H1 (cell line): Measurements from ENCODE around the gene FGGY. TPM values are rescaled to one million over a fixed set of nuclear protein-coding genes. Genes with fewer than 3 reads are reported as not detected.

ENCODE experiments used
- CTCF ChIA-PET: fragments of 300-600 bp; sonication (Branson Sonifier 250); formaldehyde crosslinking; loops from one replicate; lab custom pipeline; 2021; ENCODE audit not compliant: partially characterized antibody; lab: Charles Lee
- POLR2A ChIA-PET: fragments of 300-600 bp; sonication (Branson Sonifier 250); formaldehyde crosslinking; loops from one replicate; lab custom pipeline; 2021; ENCODE audit warnings: inconsistent platforms; ENCODE audit not compliant: partially characterized antibody; lab: Charles Lee
- DNase-seq, 2 experiments: peaks; one replicate each; pipeline versions ENCODE4 v3.0.0 to v3.0.0-alpha.2; 2010 to 2022; ENCODE audit warnings: low spot score in 2 of 2, low read depth in 1 of 2, mixed read lengths in 1 of 2
- FAIRE-seq: peaks from 2 replicates; lab custom pipeline; 2011; peaks lifted over from hg19 to GRCh38; lab: Jason Lieb, UNC
- H2AFZ ChIP-seq: 2 replicates; pipeline ENCODE4 v1.8.1; 2012; ENCODE audit warnings: low read length, inconsistent platforms
- H2AK5ac ChIP-seq: 2 replicates; pipeline ENCODE4 v1.6.1; 2013; ENCODE audit warnings: low read depth, low read length
- H2BK120ac ChIP-seq: replicated peaks from 2 replicates; pipeline ENCODE3; 2013; ENCODE audit warnings: low read depth, low read length, inconsistent platforms
- H2BK12ac ChIP-seq: 2 replicates; pipeline ENCODE4 v1.6.1; 2013; ENCODE audit warnings: low read depth, low read length
- H2BK15ac ChIP-seq: 2 replicates; pipeline ENCODE4 v1.6.1; 2013; ENCODE audit warnings: low read length
- H2BK20ac ChIP-seq: 2 replicates; pipeline ENCODE4 v1.6.1; 2013; ENCODE audit warnings: low read length
- H2BK5ac ChIP-seq: 2 replicates; pipeline ENCODE4 v1.6.1; 2013; ENCODE audit warnings: low read depth, low read length
- H3K14ac ChIP-seq: 2 replicates; pipeline ENCODE4 v1.6.1; 2013; ENCODE audit warnings: inconsistent platforms; ENCODE audit not compliant: insufficient read length
- H3K18ac ChIP-seq: 2 replicates; pipeline ENCODE4 v1.6.1; 2013; ENCODE audit warnings: low read length; ENCODE audit errors: extremely low read depth
- H3K23ac ChIP-seq: 2 replicates; pipeline ENCODE4 v1.6.1; 2013; ENCODE audit warnings: inconsistent platforms; ENCODE audit not compliant: insufficient read length
- H3K23me2 ChIP-seq: 2 replicates; pipeline ENCODE4 v1.6.1; 2013; ENCODE audit warnings: low read depth, low read length
- H3K27ac ChIP-seq: 2 replicates; pipeline ENCODE4 v1.6.1; 2011; ENCODE audit warnings: low read depth, low read length, inconsistent platforms
- H3K27me3 ChIP-seq, 4 experiments: replicated peaks in 1 of 4; 1 replicate in 1 of 4; 2 replicates in 3 of 4; pipeline versions ENCODE4 v1.6.1 to v1.8.1; 2011 to 2013; ENCODE audit warnings: low read length in 3 of 4, mild to moderate bottlenecking in 3 of 4, inconsistent platforms in 2 of 4, mixed read lengths in 2 of 4, moderate library complexity in 1 of 4; ENCODE audit not compliant: control insufficient read depth in 3 of 4, insufficient read depth in 3 of 4; ENCODE audit errors: extremely low read depth in 1 of 4
- H3K36me3 ChIP-seq, 4 experiments: 2 replicates each; pipeline versions ENCODE4 v1.6.1 to v1.8.1; 2011 to 2013; ENCODE audit warnings: mild to moderate bottlenecking in 4 of 4, low read length in 3 of 4, moderate library complexity in 2 of 4, control low read depth in 1 of 4, inconsistent platforms in 1 of 4; ENCODE audit not compliant: insufficient read depth in 4 of 4, control insufficient read depth in 2 of 4
- H3K4ac ChIP-seq: replicated peaks from 2 replicates; pipeline ENCODE3; 2013; ENCODE audit warnings: low read length, low read depth, mixed read lengths, inconsistent platforms; ENCODE audit not compliant: insufficient read length
- H3K4me1 ChIP-seq, 4 experiments: replicated peaks in 1 of 4; 1 replicate in 1 of 4; 2 replicates in 3 of 4; pipeline versions ENCODE4 v1.6.1 to v1.8.1; 2011 to 2013; ENCODE audit warnings: low read length in 3 of 4, inconsistent platforms in 2 of 4, mixed read lengths in 1 of 4; ENCODE audit not compliant: insufficient read depth in 4 of 4, control insufficient read depth in 3 of 4
- H3K4me2 ChIP-seq, 2 experiments: 2 replicates each; pipeline versions ENCODE4 v1.6.1 to v1.8.1; 2011 to 2013; ENCODE audit warnings: low read depth in 2 of 2, low read length in 2 of 2, control low read depth in 1 of 2, inconsistent platforms in 1 of 2, mild to moderate bottlenecking in 1 of 2; ENCODE audit not compliant: insufficient read depth in 1 of 2
- H3K4me3 ChIP-seq, 4 experiments: fragments of 200-600, 300-600 bp in 1 of 4; sonication (generic), shearing (Covaris generic), sonication (Bioruptor Twin) in 1 of 4; 2 replicates each; pipeline versions ENCODE4 v1.5.1 to v1.8.1; 2011 to 2016; ENCODE audit warnings: low read length in 4 of 4, low read depth in 3 of 4, control low read depth in 2 of 4, inconsistent platforms in 2 of 4, mild to moderate bottlenecking in 2 of 4, mixed read lengths in 1 of 4, moderate library complexity in 1 of 4; ENCODE audit not compliant: insufficient read depth in 2 of 4; ENCODE audit errors: extremely low read depth in 1 of 4
- H3K56ac ChIP-seq: replicated peaks from 2 replicates; pipeline ENCODE3; 2013; ENCODE audit warnings: low read depth, mild to moderate bottlenecking, mixed read lengths, low read length, inconsistent platforms; ENCODE audit not compliant: insufficient read length
- H3K79me1 ChIP-seq: 2 replicates; pipeline ENCODE4 v1.6.1; 2013; ENCODE audit warnings: low read depth, low read length, control low read depth
- H3K79me2 ChIP-seq, 2 experiments: 2 replicates each; pipeline versions ENCODE4 v1.6.1 to v1.8.1; 2012 to 2013; ENCODE audit warnings: low read length in 2 of 2, mild to moderate bottlenecking in 2 of 2, inconsistent platforms in 1 of 2; ENCODE audit not compliant: insufficient read depth in 2 of 2, control insufficient read depth in 1 of 2
- H3K9ac ChIP-seq, 4 experiments: replicated peaks in 1 of 4; 1 replicate in 1 of 4; 2 replicates in 3 of 4; pipeline versions ENCODE4 v1.6.1 to v1.8.1; 2011 to 2013; ENCODE audit warnings: low read depth in 3 of 4, low read length in 3 of 4, control low read depth in 2 of 4, mild to moderate bottlenecking in 2 of 4, moderate library complexity in 2 of 4, inconsistent platforms in 1 of 4; ENCODE audit errors: extremely low read depth in 1 of 4
- H3K9me3 ChIP-seq, 2 experiments: 2 replicates each; pipeline versions ENCODE4 v1.6.1 to v1.8.1; 2012 to 2013; ENCODE audit warnings: mild to moderate bottlenecking in 2 of 2, moderate library complexity in 2 of 2, control low read depth in 1 of 2, inconsistent platforms in 1 of 2, low read depth in 1 of 2, low read length in 1 of 2, mixed read lengths in 1 of 2; ENCODE audit not compliant: insufficient read depth in 2 of 2
- H4K20me1 ChIP-seq, 2 experiments: replicated peaks in 1 of 2; 2 replicates each; pipeline versions ENCODE3 to v1.8.1; 2011 to 2013; ENCODE audit warnings: inconsistent platforms in 2 of 2, low read length in 2 of 2, mild to moderate bottlenecking in 1 of 2; ENCODE audit not compliant: insufficient read depth in 2 of 2, control insufficient read depth in 1 of 2
- H4K5ac ChIP-seq: 2 replicates; pipeline ENCODE4 v1.6.1; 2013; ENCODE audit warnings: low read length, low read depth, mixed read lengths, inconsistent platforms; ENCODE audit not compliant: insufficient read length
- H4K8ac ChIP-seq: 2 replicates; pipeline ENCODE4 v1.8.0; 2013; ENCODE audit warnings: mild to moderate bottlenecking, moderate library complexity, low read length, inconsistent platforms; ENCODE audit not compliant: insufficient read depth; ENCODE audit errors: extremely low read depth
- H4K91ac ChIP-seq: replicated peaks from 2 replicates; pipeline ENCODE3; 2013; ENCODE audit warnings: low read length, mixed read lengths, inconsistent platforms; ENCODE audit not compliant: insufficient read length
- BACH1 ChIP-seq: IDR thresholded peaks from 2 replicates; pipeline ENCODE4 v1.6.1; 2012; ENCODE audit warnings: low read length, improper control_type of control experiment
- BCL11A ChIP-seq, 2 experiments: IDR thresholded peaks; one replicate each; pipeline ENCODE4 v1.6.1; 2011; ENCODE audit warnings: low read depth in 2 of 2, low read length in 2 of 2, mild to moderate bottlenecking in 2 of 2
- CBX5 ChIP-seq: fragments of 300-800, 300-1000 bp; sonication (generic); IDR thresholded peaks from 2 replicates; pipeline ENCODE4 v1.7.1; 2016; ENCODE audit warnings: antibody characterized with exemption, low read length, low read depth
- CBX8 ChIP-seq: fragments of 300-800, 300-1000 bp; sonication (generic); IDR thresholded peaks from 2 replicates; pipeline ENCODE4 v1.7.1; 2016; ENCODE audit warnings: low read depth, low read length, borderline replicate concordance
- CEBPB ChIP-seq: IDR thresholded peaks from 2 replicates; pipeline ENCODE4 v1.6.1; 2012; ENCODE audit warnings: low read depth, low read length
- EGR1 ChIP-seq: IDR thresholded peaks from 2 replicates; pipeline ENCODE4 v1.6.1; 2011; ENCODE audit warnings: low read depth, low read length, borderline replicate concordance
- FOSL1 ChIP-seq: IDR thresholded peaks from 2 replicates; pipeline ENCODE4 v1.6.1; 2011; ENCODE audit warnings: mild to moderate bottlenecking, low read depth, low read length, moderate library complexity; ENCODE audit not compliant: insufficient read depth
- KDM5A ChIP-seq: fragments of 200-600 bp; IDR thresholded peaks from 2 replicates; pipeline ENCODE4 v1.7.1; 2012; ENCODE audit warnings: mild to moderate bottlenecking, low read length, inconsistent platforms, mixed read lengths
- SAP30 ChIP-seq: fragments of 300-600 bp; sonication (generic); IDR thresholded peaks from 2 replicates; pipeline ENCODE4 v1.7.1; 2012; ENCODE audit warnings: low read length, moderate library complexity, mild to moderate bottlenecking, inconsistent platforms; ENCODE audit not compliant: insufficient read depth, insufficient replicate concordance
- SIRT6 ChIP-seq: IDR thresholded peaks from one replicate; pipeline ENCODE4 v1.7.1; 2012; ENCODE audit warnings: low read length, inconsistent platforms
- SP1 ChIP-seq: IDR thresholded peaks from 2 replicates; pipeline ENCODE4 v1.6.1; 2011; ENCODE audit warnings: low read depth, low read length
- SRF ChIP-seq: IDR thresholded peaks from 2 replicates; pipeline ENCODE4 v1.6.1; 2011; ENCODE audit warnings: mild to moderate bottlenecking, low read depth, low read length, moderate library complexity
- YY1 ChIP-seq: IDR thresholded peaks from 2 replicates; pipeline ENCODE4 v1.6.1; 2011; ENCODE audit warnings: low read depth, mild to moderate bottlenecking, low read length
- ZNF274 ChIP-seq: IDR thresholded peaks from 2 replicates; pipeline ENCODE4 v1.7.0; 2012; ENCODE audit warnings: low read length, borderline replicate concordance; ENCODE audit errors: extremely low read depth
- WGBS, 2 experiments: shearing (Covaris generic) in 1 of 2; methylation state at CpG; one replicate each; pipeline versions ENCODE4 v1.1.6 to v1.1.7; 2013 to 2015; ENCODE audit warnings: low lambda C conversion rate in 2 of 2, mixed read lengths in 2 of 2, inconsistent platforms in 1 of 2, low coverage in 1 of 2, missing lambda C conversion rate in 1 of 2; ENCODE audit not compliant: insufficient replicate concordance in 2 of 2, insufficient coverage in 1 of 2, insufficient read length in 1 of 2; ENCODE audit errors: extremely low coverage in 1 of 2, missing lambda C conversion rate in 1 of 2; 5-methylcytosine and 5-hydroxymethylcytosine counted together
- polyA plus RNA-seq, 7 experiments: library from polyadenylated mRNA; depleted of rRNA in 3 of 7; stranded (reverse) in 5 of 7; unstranded in 2 of 7; fragments of >200 nt in 5 of 7; fragments of 200-250 nt in 2 of 7; gene quantifications; 1 replicate in 5 of 7; 2 replicates in 1 of 7; 4 replicates in 1 of 7; pipeline versions ENCODE4 v1.2.1 to v1.2.3, GENCODE V29; 2011 to 2013; ENCODE audit warnings: missing spikeins in 2 of 7, mixed read lengths in 2 of 7
- total RNA-seq: library from RNA; stranded (reverse); fragmentation: NEBNext Ultra II Directional; extraction: Animal tissue kit (Norgen Biotek cat#: 25700); gene quantifications from 2 replicates; pipeline ENCODE4 v1.2.1, GENCODE V29; 2021

Gene FGGY
- total and polyA plus RNA-seq, 2 of the 8 experiments (the other 6 are each of a cell fraction or from before 2014, with no cell fraction given), result 10.3 to 12.5 TPM

DNA sequence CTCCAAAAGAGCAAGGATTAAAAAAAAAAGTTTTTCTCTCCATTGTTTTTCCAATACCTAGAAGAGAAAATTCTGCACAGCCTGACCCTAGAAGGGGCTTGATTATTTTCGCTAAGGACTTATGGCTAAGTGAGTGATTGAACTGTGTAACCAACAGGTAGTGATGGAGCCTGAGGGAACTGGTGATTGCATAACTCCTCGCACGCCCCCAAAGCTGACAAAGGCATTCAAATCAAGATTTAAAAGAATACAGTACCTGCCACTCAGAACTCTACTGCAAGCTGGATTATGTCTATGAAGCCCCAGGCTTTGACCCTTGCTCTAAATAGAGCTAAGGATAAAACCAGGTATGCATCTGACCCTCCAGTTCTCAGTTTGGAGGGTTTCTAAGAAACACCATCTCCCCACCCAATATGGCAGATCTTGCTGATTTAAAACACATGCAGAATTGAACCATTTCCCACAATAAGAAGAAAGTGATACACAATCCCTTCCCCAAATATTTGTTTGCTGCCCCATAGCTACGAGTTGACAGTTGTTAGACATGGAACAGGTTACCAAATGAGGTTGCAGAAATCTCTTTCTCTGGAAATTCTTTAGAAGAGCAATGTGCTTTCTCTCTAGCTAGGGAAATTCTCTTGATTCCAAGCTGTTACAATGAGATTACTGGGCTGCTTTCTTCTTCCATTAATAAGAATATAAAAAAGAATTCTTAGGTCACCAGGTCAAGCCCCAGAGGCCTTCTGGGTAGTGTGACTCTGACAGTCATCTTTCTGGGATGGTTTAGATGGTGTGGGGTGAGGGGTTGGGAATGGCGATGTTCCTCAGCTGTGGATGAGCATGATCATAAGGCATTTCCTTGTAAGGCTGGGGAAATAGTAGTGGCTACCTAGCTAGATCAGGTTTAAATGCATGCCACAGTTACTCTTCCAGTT, 35.1 kb downstream of the FGGY start:
- H3K79me2 ChIP-seq, result no peaks in the 10 kb centered on the region
- H3K4me3 ChIP-seq, result no peak overlapping the region
- H3K14ac ChIP-seq, result no peak overlapping the region
- H2AK5ac ChIP-seq, result no peak overlapping the region
- H3K4me1 ChIP-seq, result no peaks in the 10 kb centered on the region
- no peak overlapping the region for H4K5ac ChIP-seq
- H3K27me3 ChIP-seq, result no peaks in the 10 kb centered on the region
- 94% methylated on average over 5 of the region's 5 CpGs; no CpG with 5 or more reads in 1 of the 2 experiments for WGBS, 2 experiments
- H2BK15ac ChIP-seq, result no peak overlapping the region
- H2AFZ ChIP-seq, result no peak overlapping the region
- no peak overlapping the region for H4K8ac ChIP-seq
- no peak overlapping the region for H3K9ac ChIP-seq
- no peak overlapping the region for H3K4ac ChIP-seq
- H2BK5ac ChIP-seq, result no peak overlapping the region
- H4K91ac ChIP-seq, result no peak overlapping the region
- POLR2A ChIA-PET, result no interaction called here
- no peaks in the 10 kb centered on the region for H3K9me3 ChIP-seq
- H2BK20ac ChIP-seq, result no peak overlapping the region
- no peak overlapping the region for H3K4me2 ChIP-seq
- no peak overlapping the region for H3K23ac ChIP-seq
- no peak overlapping the region for H2BK120ac ChIP-seq
- no peak overlapping the region for H3K56ac ChIP-seq
- no peaks in the 10 kb centered on the region for H4K20me1 ChIP-seq
- FAIRE-seq, result no peak
- H3K36me3 ChIP-seq, result no peaks in the 10 kb centered on the region
- no peak overlapping the region for H3K27ac ChIP-seq
- H3K18ac ChIP-seq, result no peak overlapping the region
- no peaks in the 10 kb centered on the region for H3K79me1 ChIP-seq
- no peak for DNase-seq
- H2BK12ac ChIP-seq, result no peak overlapping the region
- H3K23me2 ChIP-seq, result no peaks in the 10 kb centered on the region
- CTCF ChIA-PET, result interaction anchor here (1.2 kb wide), 1 partner anchor 264 kb away, joined by 3 read pairs; no protein-coding TSS in a partner anchor
- TF ChIP-seq SRF (no peak), CBX8 (no peak), SIRT6 (no peak), YY1 (no peak), ZNF274 (no peak), FOSL1 (no peak), SP1 (no peak), SAP30 (no peak), BCL11A (IDR thresholded peaks at IDR 0.05; ENCODE audit: low read depth in 2 of 2, low read length in 2 of 2) (no peak), KDM5A (no peak), CEBPB (no peak), CBX5 (no peak), EGR1 (no peak), BACH1 (no peak)
